ENCODE measurements around the gene ORM2. TPM values are rescaled to one million over a fixed set of nuclear protein-coding genes. Genes with fewer than 3 reads are reported as not detected.

ORM2 gene
- total and polyA plus RNA-seq, 8 donors = 1.2 to 17.1 (median 3.4) TPM; not detected in 4

- Histone ChIP-seq H3K36me3 (peaks cover 75 to 100% (median 100%) of the 10 kb centered on the region in 4 donors), H3K4me3 (no peak overlapping the region), H3K27me3 (no peaks in the 10 kb centered on the region), H3K4me1 (peaks cover 0 to 22% (median 9%) of the 10 kb centered on the region in 4 donors), H3K27ac (no peak overlapping the region), H3K9me3 (no peaks in the 10 kb centered on the region)
- intact Hi-C loops (cut with DNase I; ENCODE audit: low total_unique reads) = no loop called here
- no peak for DNase-seq
- WGBS, 5 donors = 78 to 90% (median 85%) methylated on average over 11 of the region's 11 CpGs
- TF ChIP-seq POLR2A (IDR thresholded peaks at IDR 0.05) (no peak), POLR2AphosphoS5 (IDR thresholded peaks at IDR 0.05) (no peak), CTCF (IDR thresholded peaks at IDR 0.05) (no peak), EP300 (IDR thresholded peaks at IDR 0.05) (no peak)
Observed at GRCh38 chr9:114346146-114346545, 16.5 kb downstream of the ORM2 start.

- no peak for DNase-seq
- no peak for TF ChIP-seq POLR2A (IDR thresholded peaks at IDR 0.05)
- no peak for TF ChIP-seq POLR2AphosphoS5 (IDR thresholded peaks at IDR 0.05)
- TF ChIP-seq EP300 (IDR thresholded peaks at IDR 0.05) = no peak
- no peak for TF ChIP-seq CTCF (IDR thresholded peaks at IDR 0.05)
- Histone ChIP-seq H3K9me3 (no peaks in the 10 kb centered on the region), H3K27ac (no peak overlapping the region), H3K4me3 (no peak overlapping the region), H3K27me3 (no peaks in the 10 kb centered on the region), H3K4me1 (peaks cover 0 to 22% (median 11%) of the 10 kb centered on the region in 4 donors), H3K36me3 (peaks cover 61 to 100% (median 100%) of the 10 kb centered on the region in 4 donors)
- 84 to 92% (median 84%) methylated on average over 12 to 15 of the region's 15 CpGs for WGBS, 5 donors
- intact Hi-C loops (cut with DNase I; ENCODE audit: low total_unique reads) = no loop called here
Observed at GRCh38 chr9:114347675-114348074, 18.0 kb downstream of the ORM2 start.

GRCh38 chr9:114348261-114348905 lies 18.7 kb downstream of the ORM2 start:
- no peaks in the 10 kb centered on the region for H3K9me3 ChIP-seq
- intact Hi-C loops (cut with DNase I; ENCODE audit: low total_unique reads) = no loop called here
- H3K27ac ChIP-seq = peak overlapping the region in 3 of 5 donors; percentile 50 to 65 (median 63)
- H3K27me3 ChIP-seq = no peaks in the 10 kb centered on the region
- TF ChIP-seq CTCF (IDR thresholded peaks at IDR 0.05) (no peak), POLR2A (IDR thresholded peaks at IDR 0.05) (no peak), EP300 (IDR thresholded peaks at IDR 0.05) (no peak), POLR2AphosphoS5 (IDR thresholded peaks at IDR 0.05) (no peak)
- H3K4me3 ChIP-seq = no peak overlapping the region
- 67 to 91% (median 83%) methylated on average over 12 of the region's 12 CpGs for WGBS, 5 donors
- peaks cover 54 to 100% (median 100%) of the 10 kb centered on the region in 4 donors for H3K36me3 ChIP-seq
- H3K4me1 ChIP-seq = peaks cover 0 to 22% (median 11%) of the 10 kb centered on the region in 4 donors
- no peak for DNase-seq

- H3K4me1 ChIP-seq = peaks cover 0 to 22% (median 11%) of the 10 kb centered on the region in 4 donors
- TF ChIP-seq POLR2A (IDR thresholded peaks at IDR 0.05) (no peak), POLR2AphosphoS5 (IDR thresholded peaks at IDR 0.05) (peak in 1 of 3 donors; percentile 58), CTCF (IDR thresholded peaks at IDR 0.05) (no peak)
- H3K9me3 ChIP-seq = no peaks in the 10 kb centered on the region
- peaks cover 53 to 100% (median 100%) of the 10 kb centered on the region in 4 donors for H3K36me3 ChIP-seq
- peak in 1 of 2 donors; percentile 84 for DNase-seq
- WGBS, 5 donors = 24 to 56% (median 39%) methylated on average over 6 to 9 of the region's 9 CpGs
- H3K27me3 ChIP-seq = no peaks in the 10 kb centered on the region
- peak overlapping the region in 3 of 5 donors; percentile 50 to 65 (median 63) for H3K27ac ChIP-seq
- H3K4me3 ChIP-seq = no peak overlapping the region
- intact Hi-C loops (cut with DNase I; ENCODE audit: low total_unique reads) = no loop called here
Observed at GRCh38 chr9:114348906-114349482, 19.3 kb downstream of the ORM2 start.

Data from stomach (tissue), 9 donors.